Measurements from ENCODE around the gene SMPDL3A. TPM values are rescaled to one million over a fixed set of nuclear protein-coding genes. Genes with fewer than 3 reads are reported as not detected.

The SMPDL3A gene
- total RNA-seq, 1 experiment from 2014 or later = 8.4 TPM

DNA sequence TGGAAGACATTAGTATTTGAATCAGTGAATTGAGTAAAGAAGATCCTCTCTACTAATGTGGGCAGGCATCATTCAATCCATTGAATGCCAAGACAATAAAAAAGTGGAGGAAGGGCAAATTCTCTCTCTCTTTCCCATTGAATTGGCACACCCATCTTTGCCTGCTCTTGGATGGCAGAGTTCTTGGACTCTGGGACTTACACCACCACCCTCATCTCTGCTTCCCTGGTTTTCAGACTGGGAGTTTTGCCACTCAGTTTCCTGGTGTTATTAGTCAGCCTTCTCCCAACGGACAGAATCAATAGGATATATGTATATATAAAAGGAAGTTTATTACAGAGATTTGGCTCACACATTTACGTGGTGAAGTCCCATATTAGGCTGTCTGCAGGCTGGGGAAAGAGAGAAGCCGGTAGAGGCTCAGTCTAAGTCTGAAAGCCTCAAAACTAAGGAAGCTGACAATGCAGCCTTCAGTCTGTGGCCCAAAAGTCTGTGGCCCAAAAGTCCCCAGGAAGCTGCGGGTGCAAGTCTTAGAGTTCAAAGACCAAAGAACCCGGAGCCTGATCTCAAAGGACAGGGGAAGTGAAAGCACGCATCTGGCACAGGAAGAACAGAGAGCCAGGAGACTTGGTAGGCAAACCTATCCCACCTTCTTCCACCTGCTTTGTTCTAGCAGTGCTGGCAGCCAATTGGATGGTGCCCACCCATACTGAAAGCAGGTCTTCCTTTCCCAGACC lies 64.4 kb downstream of the SMPDL3A start:
- no peak for DNase-seq (ENCODE audit: low read depth)

Small RNA genes within 50 kb of the gene (small RNA-seq; reads per million reads assigned to genes)
- gene RN7SL564P = not detected

Other genes starting within 250 kb of the SMPDL3A start
- gene PKIB, start 178.9 kb upstream of the SMPDL3A start, total RNA-seq (2014; rRNA removed; shearing (Covaris generic)) = 0.23 and 1.3 TPM in 2 replicates
- not detected in 2 replicates for gene FABP7, start 9.5 kb upstream of the SMPDL3A start, total RNA-seq (2014; rRNA removed; shearing (Covaris generic))
- gene CLVS2, start 207.0 kb downstream of the SMPDL3A start, total RNA-seq (2014; rRNA removed; shearing (Covaris generic)) = not detected in 2 replicates